Measurements from ENCODE around the gene KRTAP20-2. TPM values are rescaled to one million over a fixed set of nuclear protein-coding genes. Genes with fewer than 3 reads are reported as not detected.

The KRTAP20-2 gene
- total and polyA plus RNA-seq, 4 donors = not detected

GRCh38 chr21:30674312-30674711 lies 39.3 kb downstream of the KRTAP20-2 start:
- TF ChIP-seq TAF1 (conservative IDR thresholded peaks at IDR 0.05) (no peak), ZBTB33 (IDR thresholded peaks at IDR 0.05) (no peak), EGR1 (IDR thresholded peaks at IDR 0.05; ENCODE audit: low read depth in 2 of 2) (no peak)
- Histone ChIP-seq H3K4me3 (ENCODE audit: low read depth in 1 of 3, low read length in 3 of 3) (no peak overlapping the region), H3K9ac (ENCODE audit: low read depth in 1 of 2, low read length in 2 of 2) (no peak overlapping the region), H3K27ac (ENCODE audit: low read depth in 1 of 2, low read length in 2 of 2) (no peak overlapping the region), H3K36me3 (ENCODE audit: control insufficient read depth in 4 of 4, insufficient read depth in 3 of 4, low read depth in 1 of 4, low read length in 3 of 4) (no peaks in the 10 kb centered on the region), H3K9me3 (ENCODE audit: control insufficient read depth in 4 of 4, low read length in 3 of 4) (no peaks in the 10 kb centered on the region), H3K27me3 (ENCODE audit: control insufficient read depth in 4 of 4, insufficient read depth in 4 of 4, low read length in 3 of 4) (no peaks in the 10 kb centered on the region), H3K4me1 (ENCODE audit: control insufficient read depth in 4 of 4, insufficient read depth in 4 of 4, low read length in 3 of 4) (no peaks in the 10 kb centered on the region)
- WGBS = 69% methylated on average over 1 of the region's 1 CpG
- DNase-seq (ENCODE audit: low spot score) = no peak

GRCh38 chr21:30676737-30677136 lies 41.7 kb downstream of the KRTAP20-2 start:
- no peaks in the 10 kb centered on the region for H3K9me3 ChIP-seq (ENCODE audit: control insufficient read depth in 4 of 4, low read length in 3 of 4)

More at GRCh38 chr21:30676737-30677136, 41.7 kb downstream of the KRTAP20-2 start:
- TF ChIP-seq MAX (IDR thresholded peaks at IDR 0.05) (no peak), RXRA (IDR thresholded peaks at IDR 0.05) (no peak), SP1 (IDR thresholded peaks at IDR 0.05) (no peak), REST (IDR thresholded peaks at IDR 0.05) (no peak), JUND (IDR thresholded peaks at IDR 0.05) (no peak), HNF4A (conservative IDR thresholded peaks at IDR 0.05) (no peak), TAF1 (conservative IDR thresholded peaks at IDR 0.05) (no peak), FOXA1 (IDR thresholded peaks at IDR 0.05) (no peak), CTCF (IDR thresholded peaks at IDR 0.05; ENCODE audit: low read depth, low read length, missing input control) (no peak), EGR1 (IDR thresholded peaks at IDR 0.05; ENCODE audit: low read depth in 2 of 2) (no peak), NR2F2 (IDR thresholded peaks at IDR 0.05) (no peak), FOXA2 (IDR thresholded peaks at IDR 0.05) (no peak), ATF3 (IDR thresholded peaks at IDR 0.05) (no peak), GABPA (IDR thresholded peaks at IDR 0.05 in 1 of 2, conservative IDR thresholded peaks at IDR 0.05 in 1 of 2) (no peak), RAD21 (IDR thresholded peaks at IDR 0.05) (no peak)
- Histone ChIP-seq H3K9ac (ENCODE audit: low read depth in 1 of 2, low read length in 2 of 2) (no peak overlapping the region), H3K4me3 (ENCODE audit: low read depth in 1 of 3, low read length in 3 of 3) (no peak overlapping the region), H3K36me3 (ENCODE audit: control insufficient read depth in 4 of 4, insufficient read depth in 3 of 4, low read depth in 1 of 4, low read length in 3 of 4) (no peaks in the 10 kb centered on the region), H3K27ac (ENCODE audit: low read depth in 1 of 2, low read length in 2 of 2) (no peak overlapping the region), H3K4me1 (ENCODE audit: control insufficient read depth in 4 of 4, insufficient read depth in 4 of 4, low read length in 3 of 4) (no peaks in the 10 kb centered on the region), H3K27me3 (ENCODE audit: control insufficient read depth in 4 of 4, insufficient read depth in 4 of 4, low read length in 3 of 4) (no peaks in the 10 kb centered on the region)
- no peak for DNase-seq (ENCODE audit: low spot score)
